ENCODE data around the gene NPR3.

Gene NPR3

GRCh38 chr5:32777733-32778132 lies 66.6 kb downstream of the NPR3 start:
- Histone ChIP-seq H3K4me3 (ENCODE audit: low read depth in 1 of 2, low read length in 2 of 2) (no peak overlapping the region), H3K9me3 (ENCODE audit: control insufficient read depth in 1 of 2, low read length in 2 of 2) (no peaks in the 10 kb centered on the region), H3K27me3 (ENCODE audit: control insufficient read depth in 1 of 2, insufficient read depth in 2 of 2, low read length in 2 of 2) (no peaks in the 10 kb centered on the region), H3K36me3 (ENCODE audit: control insufficient read depth in 1 of 2, insufficient read depth in 2 of 2, low read length in 2 of 2) (no peaks in the 10 kb centered on the region), H3K27ac (ENCODE audit: low read depth, low read length) (no peak overlapping the region), H3K4me1 (ENCODE audit: control insufficient read depth in 1 of 2, insufficient read depth in 2 of 2, low read length in 2 of 2) (no peaks in the 10 kb centered on the region), H3K9ac (ENCODE audit: low read depth in 1 of 2, low read length in 2 of 2) (no peak overlapping the region)

GRCh38 chr5:32778403-32778802 lies 67.3 kb downstream of the NPR3 start:
- Histone ChIP-seq H3K27ac (ENCODE audit: low read depth, low read length) (no peak overlapping the region), H3K9me3 (ENCODE audit: control insufficient read depth in 1 of 2, low read length in 2 of 2) (no peaks in the 10 kb centered on the region), H3K9ac (ENCODE audit: low read depth in 1 of 2, low read length in 2 of 2) (no peak overlapping the region), H3K4me3 (ENCODE audit: low read depth in 1 of 2, low read length in 2 of 2) (no peak overlapping the region), H3K36me3 (ENCODE audit: control insufficient read depth in 1 of 2, insufficient read depth in 2 of 2, low read length in 2 of 2) (no peaks in the 10 kb centered on the region), H3K27me3 (ENCODE audit: control insufficient read depth in 1 of 2, insufficient read depth in 2 of 2, low read length in 2 of 2) (no peaks in the 10 kb centered on the region), H3K4me1 (ENCODE audit: control insufficient read depth in 1 of 2, insufficient read depth in 2 of 2, low read length in 2 of 2) (no peaks in the 10 kb centered on the region)

GRCh38 chr5:32779754-32780415 lies 68.8 kb downstream of the NPR3 start:
- no peaks in the 10 kb centered on the region for H3K27me3 ChIP-seq (ENCODE audit: control insufficient read depth in 1 of 2, insufficient read depth in 2 of 2, low read length in 2 of 2)
- H3K9ac ChIP-seq (ENCODE audit: low read depth in 1 of 2, low read length in 2 of 2): no peak overlapping the region
- H3K4me3 ChIP-seq (ENCODE audit: low read depth in 1 of 2, low read length in 2 of 2): no peak overlapping the region
- H3K4me1 ChIP-seq (ENCODE audit: control insufficient read depth in 1 of 2, insufficient read depth in 2 of 2, low read length in 2 of 2): no peaks in the 10 kb centered on the region
- H3K36me3 ChIP-seq (ENCODE audit: control insufficient read depth in 1 of 2, insufficient read depth in 2 of 2, low read length in 2 of 2): no peaks in the 10 kb centered on the region
- H3K9me3 ChIP-seq (ENCODE audit: control insufficient read depth in 1 of 2, low read length in 2 of 2): no peaks in the 10 kb centered on the region
- H3K27ac ChIP-seq (ENCODE audit: low read depth, low read length): no peak overlapping the region

DNA sequence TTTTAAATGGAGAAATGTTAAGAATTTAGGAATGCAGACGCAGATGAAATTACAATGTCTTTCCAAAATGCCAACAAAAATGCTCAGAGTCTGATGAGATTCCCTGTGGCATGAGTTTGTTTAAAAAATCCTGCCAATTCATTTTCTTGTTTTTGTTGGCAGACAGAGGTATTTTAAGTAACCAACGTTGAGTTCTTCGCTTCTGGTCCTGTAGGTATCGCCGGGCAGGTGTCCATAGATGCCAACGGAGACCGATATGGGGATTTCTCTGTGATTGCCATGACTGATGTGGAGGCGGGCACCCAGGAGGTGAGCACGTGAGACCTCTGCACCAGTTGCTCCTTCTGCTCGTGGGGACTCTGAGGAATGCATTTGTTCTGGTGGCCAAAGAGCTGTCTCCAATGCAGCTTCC lies 69.4 kb downstream of the NPR3 start:
- H3K4me1 ChIP-seq (ENCODE audit: control insufficient read depth in 1 of 2, insufficient read depth in 2 of 2, low read length in 2 of 2): no peaks in the 10 kb centered on the region
- H3K36me3 ChIP-seq (ENCODE audit: control insufficient read depth in 1 of 2, insufficient read depth in 2 of 2, low read length in 2 of 2): no peaks in the 10 kb centered on the region
- no peaks in the 10 kb centered on the region for H3K27me3 ChIP-seq (ENCODE audit: control insufficient read depth in 1 of 2, insufficient read depth in 2 of 2, low read length in 2 of 2)
- H3K4me3 ChIP-seq (ENCODE audit: low read depth in 1 of 2, low read length in 2 of 2): no peak overlapping the region
- H3K9me3 ChIP-seq (ENCODE audit: control insufficient read depth in 1 of 2, low read length in 2 of 2): no peaks in the 10 kb centered on the region
- no peak overlapping the region for H3K27ac ChIP-seq (ENCODE audit: low read depth, low read length)
- H3K9ac ChIP-seq (ENCODE audit: low read depth in 1 of 2, low read length in 2 of 2): no peak overlapping the region

DNA sequence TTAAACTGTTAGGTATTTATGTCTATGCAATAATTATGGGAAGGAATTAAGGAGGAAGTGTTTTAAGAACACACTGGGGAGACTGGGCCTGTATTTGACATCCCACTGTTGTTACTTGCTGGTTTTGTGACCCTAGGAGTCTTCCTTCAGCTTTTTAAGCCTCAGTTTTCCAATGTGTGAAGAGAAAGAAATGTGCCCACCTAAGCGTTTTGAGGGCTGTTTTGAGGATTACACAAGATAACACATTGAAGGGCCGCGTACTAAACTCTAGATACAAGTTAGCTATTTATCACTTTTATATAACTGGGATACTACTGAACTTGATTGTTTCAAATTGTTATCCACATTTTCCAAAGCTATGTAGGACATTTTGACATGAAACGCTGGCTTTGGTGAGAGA lies 72.5 kb downstream of the NPR3 start:
- no peaks in the 10 kb centered on the region for H3K27me3 ChIP-seq (ENCODE audit: control insufficient read depth in 1 of 2, insufficient read depth in 2 of 2, low read length in 2 of 2)
- no peak overlapping the region for H3K9ac ChIP-seq (ENCODE audit: low read depth in 1 of 2, low read length in 2 of 2)
- no peak overlapping the region for H3K27ac ChIP-seq (ENCODE audit: low read depth, low read length)
- no peaks in the 10 kb centered on the region for H3K36me3 ChIP-seq (ENCODE audit: control insufficient read depth in 1 of 2, insufficient read depth in 2 of 2, low read length in 2 of 2)
- no peak overlapping the region for H3K4me3 ChIP-seq (ENCODE audit: low read depth in 1 of 2, low read length in 2 of 2)
- no peaks in the 10 kb centered on the region for H3K4me1 ChIP-seq (ENCODE audit: control insufficient read depth in 1 of 2, insufficient read depth in 2 of 2, low read length in 2 of 2)
- H3K9me3 ChIP-seq (ENCODE audit: control insufficient read depth in 1 of 2, low read length in 2 of 2): no peaks in the 10 kb centered on the region

GRCh38 chr5:32785611-32786254 lies 74.6 kb downstream of the NPR3 start:
- H3K4me1 ChIP-seq (ENCODE audit: control insufficient read depth in 1 of 2, insufficient read depth in 2 of 2, low read length in 2 of 2): no peaks in the 10 kb centered on the region
- H3K27me3 ChIP-seq (ENCODE audit: control insufficient read depth in 1 of 2, insufficient read depth in 2 of 2, low read length in 2 of 2): no peaks in the 10 kb centered on the region

DNA sequence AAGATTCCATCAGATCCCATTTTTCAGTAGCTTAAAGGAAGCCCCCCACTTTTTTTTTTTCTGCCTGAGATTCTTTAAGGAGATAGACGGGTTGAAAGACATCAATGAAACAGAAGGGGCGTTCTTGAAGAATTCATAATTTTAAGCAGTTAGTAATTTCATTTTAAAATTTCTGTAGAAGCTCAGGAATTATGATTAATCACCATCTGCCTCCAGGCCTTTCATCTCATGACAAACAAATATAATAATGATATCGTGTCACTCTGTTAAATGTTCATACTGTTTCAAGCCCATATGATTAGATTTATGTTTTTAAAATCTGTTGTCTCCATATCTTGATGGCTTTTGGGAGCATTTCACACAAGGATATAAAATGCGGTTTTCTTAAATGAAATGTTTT lies 75.2 kb downstream of the NPR3 start:
- H3K9me3 ChIP-seq (ENCODE audit: control insufficient read depth in 1 of 2, low read length in 2 of 2): no peaks in the 10 kb centered on the region
- no peaks in the 10 kb centered on the region for H3K36me3 ChIP-seq (ENCODE audit: control insufficient read depth in 1 of 2, insufficient read depth in 2 of 2, low read length in 2 of 2)
- no peaks in the 10 kb centered on the region for H3K27me3 ChIP-seq (ENCODE audit: control insufficient read depth in 1 of 2, insufficient read depth in 2 of 2, low read length in 2 of 2)
- H3K9ac ChIP-seq (ENCODE audit: low read depth in 1 of 2, low read length in 2 of 2): no peak overlapping the region
- no peak overlapping the region for H3K4me3 ChIP-seq (ENCODE audit: low read depth in 1 of 2, low read length in 2 of 2)
- no peaks in the 10 kb centered on the region for H3K4me1 ChIP-seq (ENCODE audit: control insufficient read depth in 1 of 2, insufficient read depth in 2 of 2, low read length in 2 of 2)
- H3K27ac ChIP-seq (ENCODE audit: low read depth, low read length): no peak overlapping the region

More at GRCh38 chr5:32785611-32786254, 74.6 kb downstream of the NPR3 start:
- Histone ChIP-seq H3K27ac (ENCODE audit: low read depth, low read length) (no peak overlapping the region), H3K9ac (ENCODE audit: low read depth in 1 of 2, low read length in 2 of 2) (no peak overlapping the region), H3K9me3 (ENCODE audit: control insufficient read depth in 1 of 2, low read length in 2 of 2) (no peaks in the 10 kb centered on the region), H3K36me3 (ENCODE audit: control insufficient read depth in 1 of 2, insufficient read depth in 2 of 2, low read length in 2 of 2) (no peaks in the 10 kb centered on the region), H3K4me3 (ENCODE audit: low read depth in 1 of 2, low read length in 2 of 2) (no peak overlapping the region)

- Histone ChIP-seq H3K4me1 (ENCODE audit: control insufficient read depth in 1 of 2, insufficient read depth in 2 of 2, low read length in 2 of 2) (no peaks in the 10 kb centered on the region), H3K4me3 (ENCODE audit: low read depth in 1 of 2, low read length in 2 of 2) (no peak overlapping the region), H3K9ac (ENCODE audit: low read depth in 1 of 2, low read length in 2 of 2) (no peak overlapping the region), H3K27me3 (ENCODE audit: control insufficient read depth in 1 of 2, insufficient read depth in 2 of 2, low read length in 2 of 2) (no peaks in the 10 kb centered on the region), H3K9me3 (ENCODE audit: control insufficient read depth in 1 of 2, low read length in 2 of 2) (no peaks in the 10 kb centered on the region), H3K27ac (ENCODE audit: low read depth, low read length) (no peak overlapping the region), H3K36me3 (ENCODE audit: control insufficient read depth in 1 of 2, insufficient read depth in 2 of 2, low read length in 2 of 2) (no peaks in the 10 kb centered on the region)
Measured at GRCh38 chr5:32790411-32790951, 79.4 kb downstream of the NPR3 start.

DNA sequence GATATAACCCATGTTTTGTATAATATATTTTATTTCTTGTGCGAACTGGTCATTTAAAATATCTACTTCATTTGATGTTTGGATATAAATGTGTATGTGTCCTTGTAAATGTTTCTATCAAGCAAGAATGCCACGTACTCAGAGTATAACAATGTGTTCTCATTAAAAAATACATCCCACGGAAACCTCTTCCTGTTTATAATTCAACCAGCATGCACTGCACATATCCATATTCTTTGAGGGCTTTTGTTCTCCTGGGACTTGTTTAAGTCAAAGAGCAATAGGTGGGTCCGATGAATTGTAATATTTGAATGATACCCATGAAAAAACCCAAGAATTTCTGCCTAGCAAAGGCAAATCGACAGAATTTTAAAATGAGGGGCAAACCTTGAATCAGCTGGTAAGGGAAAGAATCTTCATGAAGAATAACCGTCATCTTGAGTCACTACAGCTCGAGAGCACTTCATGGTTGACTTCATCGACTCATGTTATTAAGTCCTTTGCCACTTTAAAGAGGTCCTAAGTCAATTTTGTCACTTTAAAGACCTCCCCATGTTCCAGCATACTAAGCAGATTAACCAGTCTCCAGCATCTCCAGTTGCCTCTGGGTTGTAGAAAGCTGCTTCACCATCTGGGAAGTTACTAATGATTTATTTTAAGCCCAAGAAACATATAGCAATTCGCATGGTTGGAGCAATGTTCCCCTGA lies 80.6 kb downstream of the NPR3 start:
- no peak overlapping the region for H3K27ac ChIP-seq (ENCODE audit: low read depth, low read length)
- H3K4me1 ChIP-seq (ENCODE audit: control insufficient read depth in 1 of 2, insufficient read depth in 2 of 2, low read length in 2 of 2): no peaks in the 10 kb centered on the region
- H3K36me3 ChIP-seq (ENCODE audit: control insufficient read depth in 1 of 2, insufficient read depth in 2 of 2, low read length in 2 of 2): no peaks in the 10 kb centered on the region
- no peak overlapping the region for H3K9ac ChIP-seq (ENCODE audit: low read depth in 1 of 2, low read length in 2 of 2)
- H3K9me3 ChIP-seq (ENCODE audit: control insufficient read depth in 1 of 2, low read length in 2 of 2): no peaks in the 10 kb centered on the region
- H3K27me3 ChIP-seq (ENCODE audit: control insufficient read depth in 1 of 2, insufficient read depth in 2 of 2, low read length in 2 of 2): no peaks in the 10 kb centered on the region
- H3K4me3 ChIP-seq (ENCODE audit: low read depth in 1 of 2, low read length in 2 of 2): no peak overlapping the region

GRCh38 chr5:32794086-32794485 lies 83.0 kb downstream of the NPR3 start:
- Histone ChIP-seq H3K27ac (ENCODE audit: low read depth, low read length) (no peak overlapping the region), H3K27me3 (ENCODE audit: control insufficient read depth in 1 of 2, insufficient read depth in 2 of 2, low read length in 2 of 2) (no peaks in the 10 kb centered on the region), H3K36me3 (ENCODE audit: control insufficient read depth in 1 of 2, insufficient read depth in 2 of 2, low read length in 2 of 2) (no peaks in the 10 kb centered on the region), H3K9ac (ENCODE audit: low read depth in 1 of 2, low read length in 2 of 2) (no peak overlapping the region), H3K9me3 (ENCODE audit: control insufficient read depth in 1 of 2, low read length in 2 of 2) (no peaks in the 10 kb centered on the region), H3K4me1 (ENCODE audit: control insufficient read depth in 1 of 2, insufficient read depth in 2 of 2, low read length in 2 of 2) (no peaks in the 10 kb centered on the region), H3K4me3 (ENCODE audit: low read depth in 1 of 2, low read length in 2 of 2) (no peak overlapping the region)

All from duodenal mucosa (tissue), 2 donors.